ENCODE results near the gene PLA2G4F. TPM values are rescaled to one million over a fixed set of nuclear protein-coding genes. Genes with fewer than 3 reads are reported as not detected.

Gene PLA2G4F
- total RNA-seq, 1 experiment from 2014 or later: 1.9 TPM

DNA sequence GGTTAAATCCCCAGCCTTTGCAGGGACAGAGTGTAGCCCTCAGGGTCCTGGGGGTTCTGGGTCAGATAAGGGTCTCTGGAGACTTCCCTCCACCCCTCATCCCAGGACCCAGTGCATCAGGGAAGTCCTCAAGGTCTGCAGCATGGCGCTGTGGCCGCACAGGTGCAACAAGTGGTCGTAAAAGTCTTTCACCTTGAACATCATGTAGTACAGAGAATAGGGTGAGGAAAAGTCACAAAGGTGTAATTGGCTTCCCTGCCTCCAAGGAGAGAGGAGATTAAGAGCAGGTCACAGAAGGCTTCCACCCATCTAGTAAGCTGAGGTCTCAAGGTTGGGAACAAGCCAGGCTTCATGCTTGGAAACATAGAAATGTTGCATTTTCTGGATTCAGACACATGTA, 32.9 kb downstream of the PLA2G4F start:
- no peaks in the 10 kb centered on the region for H3F3A ChIP-seq (ENCODE audit: insufficient read depth, low read depth)

GRCh38 chr15:42121682-42122081, 34.8 kb downstream of the PLA2G4F start:
- DNase-seq: no peak
- H3K9me2 ChIP-seq (ENCODE audit: insufficient read depth): no peaks in the 10 kb centered on the region
- H3K4me3 ChIP-seq: no peak overlapping the region
- no TSS peak for BruUV-seq (replicated peaks)
- CTCF ChIA-PET: no interaction called here
- POLR2A ChIA-PET (ENCODE audit: unreplicated experiment): no interaction called here
- no peaks in the 10 kb centered on the region for H3K79me2 ChIP-seq (ENCODE audit: low read depth)
- no peaks in the 10 kb centered on the region for H3F3A ChIP-seq (ENCODE audit: insufficient read depth, low read depth)
- H3K4me1 ChIP-seq (replicated peaks; ENCODE audit: insufficient read depth): no peaks in the 10 kb centered on the region
- no peaks in the 10 kb centered on the region for H4K20me1 ChIP-seq (ENCODE audit: insufficient read depth)
- no peak overlapping the region for H3K4me2 ChIP-seq
- no peaks in the 10 kb centered on the region for H3K27me3 ChIP-seq (ENCODE audit: insufficient read depth, low read depth)
- TF ChIP-seq EZH2 (IDR thresholded peaks at IDR 0.05; ENCODE audit: low read depth): no peak
- TF ChIP-seq, protein P1, sequence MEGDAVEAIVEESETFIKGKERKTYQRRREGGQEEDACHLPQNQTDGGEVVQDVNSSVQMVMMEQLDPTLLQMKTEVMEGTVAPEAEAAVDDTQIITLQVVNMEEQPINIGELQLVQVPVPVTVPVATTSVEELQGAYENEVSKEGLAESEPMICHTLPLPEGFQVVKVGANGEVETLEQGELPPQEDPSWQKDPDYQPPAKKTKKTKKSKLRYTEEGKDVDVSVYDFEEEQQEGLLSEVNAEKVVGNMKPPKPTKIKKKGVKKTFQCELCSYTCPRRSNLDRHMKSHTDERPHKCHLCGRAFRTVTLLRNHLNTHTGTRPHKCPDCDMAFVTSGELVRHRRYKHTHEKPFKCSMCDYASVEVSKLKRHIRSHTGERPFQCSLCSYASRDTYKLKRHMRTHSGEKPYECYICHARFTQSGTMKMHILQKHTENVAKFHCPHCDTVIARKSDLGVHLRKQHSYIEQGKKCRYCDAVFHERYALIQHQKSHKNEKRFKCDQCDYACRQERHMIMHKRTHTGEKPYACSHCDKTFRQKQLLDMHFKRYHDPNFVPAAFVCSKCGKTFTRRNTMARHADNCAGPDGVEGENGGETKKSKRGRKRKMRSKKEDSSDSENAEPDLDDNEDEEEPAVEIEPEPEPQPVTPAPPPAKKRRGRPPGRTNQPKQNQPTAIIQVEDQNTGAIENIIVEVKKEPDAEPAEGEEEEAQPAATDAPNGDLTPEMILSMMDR (conservative IDR thresholded peaks at IDR 0.05): no peak
- intact Hi-C loops (cut with micrococcal nuclease; ENCODE audit: unreplicated experiment): no loop called here
- H3K36me3 ChIP-seq (ENCODE audit: low read depth): no peaks in the 10 kb centered on the region
- H2AFZ ChIP-seq: no peak overlapping the region
- H3K27ac ChIP-seq: no peak overlapping the region
- H3K9me3 ChIP-seq (ENCODE audit: insufficient read depth, low read depth): no peaks in the 10 kb centered on the region

More for the DNA sequence above, 32.9 kb downstream of the PLA2G4F start:
- Histone ChIP-seq H3K36me3 (ENCODE audit: low read depth) (no peaks in the 10 kb centered on the region), H4K20me1 (ENCODE audit: insufficient read depth) (no peaks in the 10 kb centered on the region), H3K4me2 (no peak overlapping the region), H3K4me1 (replicated peaks; ENCODE audit: insufficient read depth) (no peaks in the 10 kb centered on the region), H2AFZ (no peak overlapping the region), H3K79me2 (ENCODE audit: low read depth) (no peaks in the 10 kb centered on the region), H3K9me2 (ENCODE audit: insufficient read depth) (no peaks in the 10 kb centered on the region), H3K4me3 (no peak overlapping the region), H3K27me3 (ENCODE audit: insufficient read depth, low read depth) (no peaks in the 10 kb centered on the region), H3K9me3 (ENCODE audit: insufficient read depth, low read depth) (no peaks in the 10 kb centered on the region), H3K27ac (no peak overlapping the region)
- TF ChIP-seq, protein P1 (conservative IDR thresholded peaks at IDR 0.05): no peak
- no peak for DNase-seq
- ChIA-PET CTCF (no interaction called here), POLR2A (ENCODE audit: unreplicated experiment) (interaction anchor here (0.6 kb wide), 1 partner anchor 1317 kb away, joined by 4 read pairs; the partner anchor contains the start of genes DNAJC17 and ZFYVE19)
- BruUV-seq (replicated peaks): no TSS peak
- intact Hi-C loops (cut with micrococcal nuclease; ENCODE audit: unreplicated experiment): no loop called here

DNA sequence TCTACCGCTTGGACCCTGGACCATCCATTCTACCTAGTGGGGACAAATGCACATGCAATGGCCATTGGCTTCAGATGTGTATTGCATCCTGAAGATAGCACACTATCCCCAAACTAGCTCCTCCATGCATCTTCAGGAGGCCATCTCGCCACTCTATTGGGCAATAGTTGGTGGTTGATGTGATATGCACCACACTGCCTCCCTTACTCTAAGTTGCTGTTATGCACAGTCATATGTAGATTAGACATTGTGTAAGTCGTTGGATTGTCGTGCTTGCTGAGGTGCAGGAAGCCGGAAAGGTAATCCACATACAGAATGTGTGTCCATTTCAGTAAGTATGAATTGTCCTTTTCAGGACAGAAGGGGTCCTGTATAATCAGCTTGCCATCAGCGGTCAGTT, 35.4 kb downstream of the PLA2G4F start:
- Histone ChIP-seq H2AFZ (no peak overlapping the region), H3K79me2 (ENCODE audit: low read depth) (no peaks in the 10 kb centered on the region), H4K20me1 (ENCODE audit: insufficient read depth) (no peaks in the 10 kb centered on the region), H3F3A (ENCODE audit: insufficient read depth, low read depth) (no peaks in the 10 kb centered on the region), H3K27ac (no peak overlapping the region), H3K27me3 (ENCODE audit: insufficient read depth, low read depth) (no peaks in the 10 kb centered on the region), H3K9me2 (ENCODE audit: insufficient read depth) (no peaks in the 10 kb centered on the region), H3K4me3 (no peak overlapping the region), H3K4me2 (no peak overlapping the region), H3K4me1 (replicated peaks; ENCODE audit: insufficient read depth) (no peaks in the 10 kb centered on the region), H3K36me3 (ENCODE audit: low read depth) (no peaks in the 10 kb centered on the region), H3K9me3 (ENCODE audit: insufficient read depth, low read depth) (no peaks in the 10 kb centered on the region)
- no peak for TF ChIP-seq EZH2 (IDR thresholded peaks at IDR 0.05; ENCODE audit: low read depth)
- TF ChIP-seq, protein P1 (conservative IDR thresholded peaks at IDR 0.05): no peak
- DNase-seq: no peak
- CTCF ChIA-PET: no interaction called here
- POLR2A ChIA-PET (ENCODE audit: unreplicated experiment): no interaction called here
- intact Hi-C loops (cut with micrococcal nuclease; ENCODE audit: unreplicated experiment): no loop called here
- no TSS peak for BruUV-seq (replicated peaks)

Data from PC-9 (cell line).